ENCODE data around the gene GRWD1.

GRWD1 gene

DNA sequence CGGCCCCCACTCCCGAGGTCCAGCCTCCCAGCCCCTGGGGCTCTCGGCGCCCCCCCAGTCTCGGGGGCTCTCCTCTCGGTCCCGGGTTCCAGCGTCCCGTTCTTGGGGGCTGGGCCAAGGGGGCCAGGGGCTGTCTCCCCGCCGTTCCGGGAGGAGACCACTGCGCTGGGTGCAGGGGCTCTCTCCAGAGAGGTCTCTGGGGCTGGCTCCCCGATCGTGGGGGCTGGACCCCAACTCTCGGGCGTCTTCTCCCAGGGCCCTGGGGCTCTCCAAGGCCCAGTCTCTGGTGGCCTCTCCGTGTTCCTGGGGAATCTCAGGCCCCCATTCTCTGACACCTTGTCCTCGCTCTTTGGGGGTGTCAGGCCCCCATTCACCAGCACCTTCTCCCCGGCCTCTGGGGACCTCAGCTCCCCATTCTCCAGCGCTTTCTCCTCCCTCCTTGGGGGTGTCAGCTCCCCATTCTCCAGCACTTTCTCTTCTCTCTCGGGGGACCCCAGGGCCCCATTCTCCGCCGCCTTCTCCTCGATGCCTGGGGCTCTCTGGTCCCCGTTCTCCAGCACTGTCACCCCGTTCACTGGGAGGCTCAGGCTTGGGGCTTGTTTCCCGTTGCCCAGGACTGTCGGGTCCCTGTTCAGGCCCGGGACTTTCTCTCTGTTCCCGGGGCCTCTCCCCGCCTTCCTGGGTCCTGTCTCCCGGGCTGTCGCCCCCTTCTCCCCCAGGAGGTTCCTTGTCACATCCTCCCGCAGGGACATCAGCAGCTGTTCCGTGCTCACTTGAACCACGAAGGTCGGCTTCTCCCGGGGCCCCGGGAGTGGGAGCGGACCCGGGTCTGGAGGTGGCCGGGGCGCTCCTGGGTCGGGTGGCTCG is 52.2 kb downstream of the GRWD1 start:
- no peak for DNase-seq (ENCODE audit: low read depth, low spot score)

DNA sequence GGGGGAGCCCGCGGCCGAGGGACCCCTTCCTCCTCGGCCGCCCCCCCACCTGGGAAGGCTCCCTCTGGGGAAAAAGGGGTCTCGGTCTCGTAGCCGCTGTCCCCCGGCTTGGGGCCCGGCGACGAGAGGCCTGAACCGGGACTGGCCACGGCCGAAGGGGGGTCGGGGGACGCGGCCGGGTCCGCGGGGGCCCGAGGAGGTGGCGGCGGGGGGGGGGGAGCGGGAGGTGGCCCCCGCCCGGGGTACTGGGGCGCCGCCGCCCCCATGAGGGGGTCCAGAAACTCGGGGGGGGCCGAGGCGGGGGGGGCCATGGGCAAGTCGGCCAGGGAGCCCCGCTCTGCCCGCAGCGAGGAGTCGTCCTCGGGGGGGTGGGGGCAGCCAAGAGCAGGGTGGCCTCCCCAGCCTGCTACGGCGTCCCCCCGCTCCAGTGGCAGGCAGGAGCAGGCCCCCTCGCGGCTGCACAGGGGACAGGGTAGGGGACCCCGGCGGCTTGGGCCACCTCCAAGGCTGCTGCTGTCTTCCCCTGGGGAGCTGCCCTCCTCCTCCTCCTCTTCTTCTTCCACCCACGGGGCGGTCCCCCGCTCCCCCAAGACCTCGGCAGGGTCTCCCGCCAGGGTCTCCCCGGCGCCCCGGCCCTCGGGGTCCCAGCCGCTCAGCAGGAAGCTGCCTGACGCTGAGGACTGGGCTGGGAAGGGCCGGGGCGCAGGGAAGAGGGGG is 53.0 kb downstream of the GRWD1 start:
- DNase-seq (ENCODE audit: low read depth, low spot score): no peak

DNA sequence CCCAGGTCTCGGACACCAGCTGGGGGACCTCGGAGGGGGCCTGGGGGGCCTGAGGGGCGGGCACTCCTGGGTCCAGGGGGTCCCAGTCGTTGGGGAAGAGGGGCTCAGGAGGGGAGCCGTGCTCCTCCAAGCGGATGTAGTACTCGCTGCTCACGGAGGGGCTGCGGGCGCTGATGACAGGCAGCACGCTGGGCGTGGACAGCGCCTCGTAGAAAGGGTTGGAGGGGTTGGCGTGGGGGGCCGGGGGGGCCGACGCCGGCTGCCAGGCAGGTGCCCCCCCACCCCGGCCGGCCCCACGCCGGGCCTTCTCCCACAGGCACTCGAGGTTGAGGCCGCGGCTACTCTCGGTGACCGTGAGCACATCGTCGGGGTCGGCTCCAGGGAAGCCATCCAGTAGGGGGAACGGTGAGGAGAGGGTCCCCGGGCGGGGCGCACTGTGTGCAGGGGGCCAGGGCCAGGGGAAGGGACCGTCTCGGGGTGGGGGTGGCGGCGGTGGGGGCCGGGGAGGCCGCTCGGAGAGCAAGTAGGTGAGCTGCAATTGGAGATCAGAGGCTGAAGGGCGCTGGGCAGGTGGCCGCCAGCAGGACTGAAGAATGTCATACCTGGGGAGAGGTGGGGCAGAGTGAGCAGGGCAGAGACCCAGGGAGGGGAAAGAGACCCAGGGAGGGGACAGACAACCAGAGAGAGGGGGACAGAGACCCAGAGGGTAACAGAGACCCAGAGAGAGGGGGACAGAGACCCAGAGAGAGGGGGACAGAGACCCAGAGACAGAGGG is 53.7 kb downstream of the GRWD1 start:
- no peak for DNase-seq (ENCODE audit: low read depth, low spot score)

DNA sequence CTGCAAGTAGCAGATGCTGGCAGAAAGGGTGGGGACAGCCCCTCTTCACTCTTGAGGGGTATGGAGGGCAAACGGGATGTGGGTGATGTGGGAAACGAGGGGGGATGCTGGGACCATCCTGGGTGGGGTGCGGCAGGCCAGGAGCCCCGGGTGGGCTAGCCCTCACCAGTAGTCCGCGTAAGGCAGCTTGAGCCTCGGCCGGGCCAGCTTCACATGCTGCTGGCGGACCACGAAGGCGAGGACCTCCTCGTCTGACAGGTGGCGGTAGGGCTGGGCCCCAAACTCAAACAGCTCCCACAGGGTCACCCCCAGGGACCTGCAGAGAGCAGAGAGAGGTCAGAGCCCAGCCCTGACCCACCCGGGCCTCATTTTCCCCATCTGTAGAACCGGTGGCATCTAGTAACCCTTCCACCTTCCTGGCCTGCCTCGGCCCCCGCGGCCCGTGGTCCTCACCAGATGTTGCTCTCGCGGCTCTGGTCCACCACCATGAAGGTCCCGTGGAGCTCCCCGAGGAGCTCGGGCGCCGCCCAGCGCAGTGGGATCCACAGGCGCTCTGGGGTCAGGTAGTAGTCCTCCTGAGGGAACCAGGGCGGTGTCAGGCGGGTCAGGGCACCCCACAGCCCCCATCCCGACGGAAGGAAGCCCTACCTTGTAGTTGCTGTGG is 55.2 kb downstream of the GRWD1 start:
- DNase-seq (ENCODE audit: low read depth, low spot score): no peak

DNA sequence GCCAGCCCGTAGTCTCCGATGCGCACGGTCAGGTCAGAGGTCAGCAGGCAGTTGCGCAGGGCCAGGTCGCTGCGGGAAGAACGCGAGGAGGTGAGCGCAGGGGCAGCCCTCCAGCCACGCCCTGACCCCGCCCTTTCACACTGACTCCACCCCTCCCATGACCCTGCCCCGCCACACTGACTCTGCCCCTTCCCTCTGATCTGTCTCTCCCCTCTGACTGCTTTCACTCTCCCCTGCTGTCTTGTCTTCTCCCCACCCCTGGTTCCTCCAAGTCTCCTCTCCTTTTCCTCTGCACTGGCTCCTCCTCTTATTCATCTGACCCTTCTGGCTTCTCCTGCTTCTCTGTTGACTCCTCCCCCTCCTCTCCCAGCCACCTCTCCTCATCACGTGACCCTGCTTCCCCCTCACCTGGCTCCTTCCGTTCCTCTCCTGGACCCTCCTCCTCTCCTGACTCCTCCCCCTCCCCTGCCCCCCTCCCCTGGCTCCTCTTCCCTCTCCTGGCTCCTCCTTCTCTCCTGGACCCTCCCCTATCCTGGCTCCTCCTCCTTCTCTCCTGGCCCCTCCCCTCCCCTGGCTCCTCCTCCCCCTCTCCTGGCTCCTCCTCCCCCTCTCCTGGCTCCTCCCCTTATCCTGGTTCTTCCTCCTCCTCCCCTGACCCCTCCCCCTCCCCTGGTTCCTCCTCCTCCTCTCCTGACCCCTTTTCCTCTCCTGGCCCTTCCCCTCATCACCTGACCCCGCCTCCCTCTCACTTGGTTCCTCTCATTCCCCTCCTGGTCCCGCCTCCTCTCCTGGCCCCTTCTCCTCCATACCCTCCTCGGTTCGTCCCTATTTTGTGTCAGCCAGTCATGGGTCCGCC is 55.9 kb downstream of the GRWD1 start:
- peak; percentile 95 for DNase-seq (ENCODE audit: low read depth, low spot score)

DNA sequence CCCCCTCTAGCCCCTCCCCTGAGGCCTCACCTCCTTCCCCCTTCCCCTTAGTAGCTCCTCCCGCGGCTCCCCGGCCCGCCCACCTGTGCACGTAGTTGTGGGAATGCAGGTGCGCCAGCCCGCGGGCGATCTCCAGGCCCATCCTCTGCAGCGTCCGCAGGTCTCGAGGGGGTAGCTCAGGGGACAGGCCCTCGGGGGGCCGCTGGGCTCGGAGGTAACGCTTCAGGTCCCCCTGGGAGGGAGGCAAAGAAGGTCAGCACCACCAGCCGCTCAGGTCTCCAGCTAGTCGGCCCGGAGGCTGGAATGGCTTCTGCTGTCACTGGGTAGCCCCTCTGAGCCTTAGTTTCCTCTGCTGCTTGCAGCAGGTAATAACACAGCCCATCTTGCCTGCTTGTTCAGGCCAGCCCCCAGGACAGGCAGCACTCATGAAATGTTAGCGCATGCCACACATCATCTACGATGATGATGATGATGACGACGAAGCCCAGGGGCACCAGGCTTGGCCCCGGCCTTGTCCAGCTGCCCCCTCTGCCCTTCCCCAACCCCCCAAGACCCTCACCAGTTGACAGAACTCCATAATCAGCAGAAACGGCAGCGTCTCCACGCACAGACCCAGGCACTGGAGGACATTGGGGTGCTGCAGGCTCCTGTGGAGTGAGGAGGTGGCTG is 56.7 kb downstream of the GRWD1 start:
- DNase-seq (ENCODE audit: low read depth, low spot score): no peak

DNA sequence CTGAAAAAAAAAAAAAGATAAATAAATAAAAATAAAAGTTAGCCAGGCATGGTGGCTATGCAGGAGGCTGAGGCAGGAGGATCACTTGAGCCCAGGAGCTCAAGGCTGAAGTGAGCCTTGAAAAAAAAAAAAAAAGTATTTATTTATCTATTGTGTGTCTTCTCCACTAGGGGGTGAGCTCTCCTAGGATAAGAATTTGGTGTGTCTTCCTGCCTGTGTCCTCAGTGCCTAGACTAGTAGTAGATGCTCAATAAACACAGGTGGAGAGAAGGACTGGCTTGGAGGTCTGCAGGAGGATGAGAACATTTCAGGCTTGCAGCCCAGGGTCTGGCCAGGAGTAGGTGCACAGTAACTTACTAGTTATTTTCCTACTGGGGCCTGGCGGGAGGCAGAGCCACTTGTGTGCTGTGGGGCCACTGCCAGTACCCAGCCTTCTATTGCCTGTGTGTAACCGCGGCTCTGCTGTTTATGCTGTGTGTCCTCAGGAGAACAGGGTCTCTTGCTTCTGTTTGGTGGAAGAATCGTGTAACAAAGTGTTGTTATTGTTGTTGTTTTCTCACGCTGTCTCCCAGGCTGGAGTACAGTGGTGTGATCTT is 60.5 kb downstream of the GRWD1 start:
- DNase-seq (ENCODE audit: low read depth, low spot score): no peak

Measured in iPS DF 19.7 (cell line).